Upper lobe of left lung (tissue), 4 donors: Measurements from ENCODE around the gene MAPK14.

Experiments
- POLR2A ChIP-seq, 4 donors: fragments of 450-650 bp; IDR thresholded peaks; one replicate each; pipeline ENCODE4 v1.5.1; 2016 to 2017; ENCODE audit warnings: antibody characterized with exemption in 4 of 4, mild to moderate bottlenecking in 2 of 4
- POLR2AphosphoS5 ChIP-seq, 2 donors: sonication (generic); formaldehyde crosslinking; IDR thresholded peaks; one replicate each; pipeline ENCODE4 v1.5.1; 2017; ENCODE audit warnings: antibody characterized with exemption in 2 of 2
- TF ChIP-seq, protein P1 (sequence below), 6 experiments: fragments of 450-650 bp in 4 of 6; fragments of 200-600 bp in 2 of 6; sonication (generic) in 2 of 6; IDR thresholded peaks; one replicate each; pipeline ENCODE4 v1.5.1; 2016 to 2019; ENCODE audit warnings: antibody characterized with exemption in 6 of 6

- TF ChIP-seq POLR2A (IDR thresholded peaks at IDR 0.05) (no peak), POLR2AphosphoS5 (IDR thresholded peaks at IDR 0.05) (no peak)
- TF ChIP-seq, protein P1, sequence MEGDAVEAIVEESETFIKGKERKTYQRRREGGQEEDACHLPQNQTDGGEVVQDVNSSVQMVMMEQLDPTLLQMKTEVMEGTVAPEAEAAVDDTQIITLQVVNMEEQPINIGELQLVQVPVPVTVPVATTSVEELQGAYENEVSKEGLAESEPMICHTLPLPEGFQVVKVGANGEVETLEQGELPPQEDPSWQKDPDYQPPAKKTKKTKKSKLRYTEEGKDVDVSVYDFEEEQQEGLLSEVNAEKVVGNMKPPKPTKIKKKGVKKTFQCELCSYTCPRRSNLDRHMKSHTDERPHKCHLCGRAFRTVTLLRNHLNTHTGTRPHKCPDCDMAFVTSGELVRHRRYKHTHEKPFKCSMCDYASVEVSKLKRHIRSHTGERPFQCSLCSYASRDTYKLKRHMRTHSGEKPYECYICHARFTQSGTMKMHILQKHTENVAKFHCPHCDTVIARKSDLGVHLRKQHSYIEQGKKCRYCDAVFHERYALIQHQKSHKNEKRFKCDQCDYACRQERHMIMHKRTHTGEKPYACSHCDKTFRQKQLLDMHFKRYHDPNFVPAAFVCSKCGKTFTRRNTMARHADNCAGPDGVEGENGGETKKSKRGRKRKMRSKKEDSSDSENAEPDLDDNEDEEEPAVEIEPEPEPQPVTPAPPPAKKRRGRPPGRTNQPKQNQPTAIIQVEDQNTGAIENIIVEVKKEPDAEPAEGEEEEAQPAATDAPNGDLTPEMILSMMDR (IDR thresholded peaks at IDR 0.05): no peak
Measured at GRCh38 chr6:36070252-36070651, 42.6 kb downstream of the MAPK14 start.
